A673 (cell line): Measurements from ENCODE around the gene PSMG1.

Experiments
- CTCF ChIP-seq: fragments of 300-800, 200-600 bp; sonication (generic); conservative IDR thresholded peaks from 2 replicates; pipeline ENCODE4 v1.5.1; 2017; ENCODE audit warnings: low read depth, mild to moderate bottlenecking, antibody characterized with exemption, low read length, moderate library complexity, mixed read lengths
- EZH2 ChIP-seq: fragments of 200-600 bp; sonication (generic); IDR thresholded peaks from 2 replicates; pipeline ENCODE4 v1.6.1; 2017; ENCODE audit warnings: borderline replicate concordance, low read depth, mild to moderate bottlenecking, mixed read lengths, antibody characterized with exemption, low read length; ENCODE audit not compliant: poor library complexity, severe bottlenecking

- no peak for TF ChIP-seq CTCF
- TF ChIP-seq EZH2 = no peak
Observed at GRCh38 chr21:39178421-39178820, 4.8 kb downstream of the PSMG1 start.
